ENCODE results near the gene ALG9. TPM values are rescaled to one million over a fixed set of nuclear protein-coding genes. Genes with fewer than 3 reads are reported as not detected.
"Not testable (repeated sequence)": the region's sequence is repeated elsewhere in the genome, so short reads cannot be mapped to it uniquely, and the experiment has no call there.

Gene ALG9
- polyA plus RNA-seq, 1 experiment: 40.0 TPM

DNA sequence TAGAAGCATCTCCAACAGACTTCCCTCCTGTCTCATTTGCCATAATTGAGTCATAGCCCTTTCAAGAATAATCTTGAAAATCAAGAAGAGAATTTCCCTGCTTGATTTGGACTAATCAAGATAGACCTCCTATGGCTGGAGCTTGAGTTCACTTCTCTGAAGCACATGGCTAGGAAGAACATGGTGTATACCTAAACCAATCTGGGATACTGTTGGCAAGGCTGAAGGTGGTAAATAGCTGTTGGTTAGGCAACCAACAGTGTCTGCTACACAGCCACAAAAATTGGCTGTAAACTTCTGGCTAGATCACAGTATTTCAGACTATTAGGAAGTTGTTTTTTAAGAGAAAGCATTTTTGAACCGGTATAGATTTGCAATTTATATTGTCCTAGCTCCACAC, 35.3 kb upstream of the ALG9 start:
- POLR2A ChIA-PET: no interaction called here
- Histone ChIP-seq H3K9me3 (ENCODE audit: control insufficient read depth, insufficient read depth, low read length) (no peaks in the 10 kb centered on the region), H3K4me3 (ENCODE audit: low read depth, low read length) (no peak overlapping the region), H3K27me3 (ENCODE audit: control insufficient read depth, insufficient read depth, low read length) (peaks cover 3% of the 10 kb centered on the region), H3K27ac (ENCODE audit: low read depth, low read length) (no peak overlapping the region)
- CTCF ChIA-PET: interaction anchor here (0.6 to 1.2 kb wide), 2 partner anchors 25 to 239 kb away, joined by 3 to 5 read pairs; no protein-coding TSS in a partner anchor
- TF ChIP-seq CTCF (IDR thresholded peaks at IDR 0.05; ENCODE audit: low read depth, low read length): no peak
- no peak for DNase-seq (ENCODE audit: low read depth, low spot score)

DNA sequence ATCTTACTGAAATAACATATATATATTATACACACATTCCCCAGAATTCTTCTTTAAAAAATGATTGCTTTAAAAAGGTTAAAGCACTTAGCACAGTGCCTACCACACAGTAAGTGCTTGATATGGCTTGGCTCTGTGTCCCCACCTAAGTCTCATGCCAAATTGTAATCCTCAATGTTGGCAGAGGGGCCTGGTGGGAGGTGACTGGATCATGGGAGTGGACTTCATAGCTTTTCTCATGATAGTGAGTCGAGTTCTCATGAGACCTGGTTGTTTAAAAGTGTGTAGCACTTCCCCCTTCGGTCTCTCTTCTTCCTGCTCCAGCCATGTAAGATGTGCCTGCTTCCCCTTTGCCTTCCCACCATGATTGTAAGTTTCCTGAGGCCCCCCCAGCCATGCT, 34.0 kb upstream of the ALG9 start:
- POLR2A ChIA-PET: no interaction called here
- no peak for TF ChIP-seq CTCF (IDR thresholded peaks at IDR 0.05; ENCODE audit: low read depth, low read length)
- H3K27me3 ChIP-seq (ENCODE audit: control insufficient read depth, insufficient read depth, low read length): no peaks in the 10 kb centered on the region
- no peak overlapping the region for H3K27ac ChIP-seq (ENCODE audit: low read depth, low read length)
- DNase-seq (ENCODE audit: low read depth, low spot score): no peak
- no peaks in the 10 kb centered on the region for H3K9me3 ChIP-seq (ENCODE audit: control insufficient read depth, insufficient read depth, low read length)
- CTCF ChIA-PET: interaction anchor here (0.5 kb wide), 1 partner anchor 889 kb away, joined by 7 read pairs; no protein-coding TSS in a partner anchor
- H3K4me3 ChIP-seq (ENCODE audit: low read depth, low read length): no peak overlapping the region

DNA sequence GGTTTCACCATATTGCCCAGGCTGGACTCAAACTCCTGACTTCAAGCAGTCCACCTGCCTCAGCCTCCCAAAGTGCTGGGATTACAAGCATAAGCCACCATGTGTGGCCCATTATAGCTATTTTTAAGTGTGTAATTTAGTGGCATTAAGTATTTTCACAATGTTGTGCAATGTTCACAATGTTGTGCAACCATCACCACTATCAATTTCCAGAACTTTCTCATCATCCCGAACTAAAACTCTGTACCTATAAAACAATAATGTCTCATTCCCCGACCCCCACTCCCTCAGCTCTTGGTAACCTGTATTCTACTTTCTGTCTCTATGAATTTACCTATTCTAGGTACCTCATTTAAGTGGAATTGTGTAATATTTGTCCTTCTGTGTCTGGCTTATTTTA, 15.5 kb upstream of the ALG9 start:
- H3K27ac ChIP-seq (ENCODE audit: low read depth, low read length): no peak overlapping the region
- ChIA-PET POLR2A (no interaction called here), CTCF (interaction anchor here (1.3 kb wide), 1 partner anchor 45 kb away, joined by 5 read pairs; no protein-coding TSS in a partner anchor)
- TF ChIP-seq CTCF (IDR thresholded peaks at IDR 0.05; ENCODE audit: low read depth, low read length): no peak
- no peak for DNase-seq (ENCODE audit: low read depth, low spot score)
- H3K4me3 ChIP-seq (ENCODE audit: low read depth, low read length): no peak overlapping the region
- no peaks in the 10 kb centered on the region for H3K9me3 ChIP-seq (ENCODE audit: control insufficient read depth, insufficient read depth, low read length)
- no peaks in the 10 kb centered on the region for H3K27me3 ChIP-seq (ENCODE audit: control insufficient read depth, insufficient read depth, low read length)

DNA sequence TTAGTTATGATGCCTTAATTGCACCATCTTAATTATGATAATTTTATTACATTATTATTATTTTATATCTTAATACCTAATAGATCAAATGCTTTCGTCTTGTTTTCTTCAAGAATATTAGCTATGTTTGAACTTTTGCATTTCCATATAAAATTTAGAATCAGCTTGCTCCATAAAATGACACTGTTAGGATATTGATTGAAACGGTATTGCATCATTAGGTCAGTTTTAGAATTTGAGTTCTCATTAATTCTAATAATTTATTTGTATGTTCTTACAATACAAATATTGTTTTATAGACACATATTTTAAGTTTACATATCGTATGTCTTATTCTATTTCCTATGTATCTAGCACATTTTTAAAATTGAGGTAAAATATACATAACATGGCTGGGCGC, 14.7 kb upstream of the ALG9 start:
- CTCF ChIA-PET: no interaction called here

DNA sequence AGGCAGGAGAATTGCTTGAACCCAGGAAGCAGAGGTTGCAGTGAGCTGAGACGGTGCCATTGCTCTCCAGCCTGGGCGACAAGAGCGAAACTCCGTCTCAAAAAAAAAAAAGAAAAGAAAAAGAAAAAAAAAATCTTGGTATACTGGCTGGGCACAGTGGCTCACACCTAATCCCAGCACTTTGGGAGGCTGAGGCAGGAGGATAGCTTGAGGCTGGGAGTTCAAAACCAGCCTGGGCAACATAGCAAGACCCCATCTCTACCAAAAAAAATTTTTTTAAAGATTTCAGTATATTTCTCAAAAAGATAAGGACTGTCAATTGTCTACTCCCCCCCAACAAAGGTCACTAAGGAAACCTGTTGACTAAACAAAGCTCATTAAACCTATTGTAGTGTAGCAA, 13.7 kb upstream of the ALG9 start:
- POLR2A ChIA-PET; H3K9me3 ChIP-seq (ENCODE audit: control insufficient read depth, insufficient read depth, low read length); H3K4me3 ChIP-seq (ENCODE audit: low read depth, low read length); H3K27ac ChIP-seq (ENCODE audit: low read depth, low read length); H3K27me3 ChIP-seq (ENCODE audit: control insufficient read depth, insufficient read depth, low read length); DNase-seq (ENCODE audit: low read depth, low spot score): not testable (repeated sequence)
- CTCF ChIA-PET: interaction anchor here (0.6 kb wide), 1 partner anchor 123 kb away, joined by 3 read pairs; no protein-coding TSS in a partner anchor

More for the DNA sequence above, 14.7 kb upstream of the ALG9 start:
- Histone ChIP-seq H3K27me3 (ENCODE audit: control insufficient read depth, insufficient read depth, low read length) (no peaks in the 10 kb centered on the region), H3K27ac (ENCODE audit: low read depth, low read length) (no peak overlapping the region), H3K9me3 (ENCODE audit: control insufficient read depth, insufficient read depth, low read length) (no peaks in the 10 kb centered on the region), H3K4me3 (ENCODE audit: low read depth, low read length) (no peak overlapping the region)
- POLR2A ChIA-PET: no interaction called here
- DNase-seq (ENCODE audit: low read depth, low spot score): no peak
- TF ChIP-seq CTCF (IDR thresholded peaks at IDR 0.05; ENCODE audit: low read depth, low read length): no peak

DNA sequence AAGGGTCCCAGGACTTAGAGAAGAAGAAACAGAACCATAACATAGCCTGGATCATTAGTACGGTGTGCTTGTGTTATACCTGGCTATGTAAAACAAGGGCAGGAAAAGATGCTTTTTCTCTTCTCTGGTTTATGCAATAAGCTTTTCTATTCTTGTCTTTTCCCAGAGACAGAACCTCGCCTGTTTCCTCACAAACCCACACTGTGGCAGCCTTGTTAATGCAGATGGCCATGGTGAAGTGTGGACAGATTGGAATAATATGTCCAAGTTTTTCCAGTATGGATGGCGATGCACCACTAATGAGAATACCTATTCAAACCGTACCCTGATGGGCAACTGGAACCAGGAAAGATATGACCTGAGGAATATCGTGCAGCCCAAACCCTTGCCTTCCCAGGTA, 10.8 kb upstream of the ALG9 start:
- TF ChIP-seq CTCF (IDR thresholded peaks at IDR 0.05; ENCODE audit: low read depth, low read length): no peak
- H3K27me3 ChIP-seq (ENCODE audit: control insufficient read depth, insufficient read depth, low read length): no peaks in the 10 kb centered on the region
- ChIA-PET CTCF (interaction anchor here (0.5 to 1.4 kb wide), 3 partner anchors 50 to 115 kb away, joined by 3 to 5 read pairs (median 4); no protein-coding TSS in a partner anchor), POLR2A (no interaction called here)
- no peak overlapping the region for H3K27ac ChIP-seq (ENCODE audit: low read depth, low read length)
- no peak for DNase-seq (ENCODE audit: low read depth, low spot score)
- H3K9me3 ChIP-seq (ENCODE audit: control insufficient read depth, insufficient read depth, low read length): no peaks in the 10 kb centered on the region
- H3K4me3 ChIP-seq (ENCODE audit: low read depth, low read length): no peak overlapping the region

All from AG04450 (cell line).